Measurements from ENCODE around the gene ANKRD13B.

GRCh38 chr17:29633886-29634285 lies 41.0 kb downstream of the ANKRD13B start:
- TF ChIP-seq CTCF (IDR thresholded peaks at IDR 0.05; ENCODE audit: low read depth, low read length): no peak
- no peak for TF ChIP-seq EZH2phosphoT487 (IDR thresholded peaks at IDR 0.05; ENCODE audit: low read depth)
